GM18873 (cell line): ENCODE data around the gene DOCK7.
"Not testable (repeated sequence)": the region's sequence is repeated elsewhere in the genome, so short reads cannot be mapped to it uniquely, and the experiment has no call there.

Source experiments
- ATAC-seq: cut with Tn5 transposase; IDR thresholded peaks from one replicate; pipeline ENCODE4 v1.9.1; 2021; ENCODE audit warnings: mild to moderate bottlenecking, moderate library complexity, moderate number of reproducible peaks; ENCODE audit not compliant: unreplicated experiment, low FRiP score

Gene DOCK7

DNA sequence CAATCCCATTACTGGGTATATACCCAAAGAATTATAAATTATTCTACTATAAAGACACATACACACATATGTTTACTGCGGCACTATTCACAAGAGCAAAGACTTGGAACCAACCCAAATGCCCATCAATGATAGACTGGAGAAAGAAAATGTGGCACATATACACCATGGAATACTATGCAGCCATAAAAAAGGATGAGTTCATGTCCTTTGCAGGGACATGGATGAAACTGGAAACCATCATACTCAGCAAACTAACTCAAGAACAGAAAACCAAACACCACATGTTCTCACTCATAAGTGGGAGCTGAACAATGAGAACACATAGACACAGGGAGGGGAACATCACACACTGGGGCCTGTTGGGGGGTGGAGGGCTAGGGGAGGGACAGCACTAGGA lies 121.0 kb downstream of the DOCK7 start:
- ATAC-seq = not testable (repeated sequence)

- no peak for ATAC-seq
Measured at GRCh38 chr1:62561306-62561705, 126.9 kb downstream of the DOCK7 start.

DNA sequence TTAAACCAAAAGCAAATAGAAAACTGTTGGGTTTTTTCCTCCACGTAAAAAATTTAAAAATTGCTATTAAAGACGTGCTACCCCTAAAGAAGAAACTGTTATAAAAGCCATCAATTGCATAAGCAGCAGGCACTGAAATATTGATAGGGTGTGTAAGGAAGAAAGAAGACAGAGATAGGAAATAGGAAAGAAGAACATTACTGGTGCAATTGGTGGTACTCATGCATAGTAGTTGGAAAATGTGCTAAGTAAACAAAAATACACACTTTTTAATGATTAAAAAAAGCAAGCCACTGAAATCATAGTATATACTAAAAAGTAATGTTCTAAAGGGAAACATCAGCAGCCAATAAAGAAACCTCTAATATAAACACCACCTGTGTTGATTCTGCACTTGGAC lies 143.6 kb downstream of the DOCK7 start:
- no peak for ATAC-seq

GRCh38 chr1:62541048-62541447 lies 147.1 kb downstream of the DOCK7 start:
- ATAC-seq = no peak

- ATAC-seq = no peak
Measured at GRCh38 chr1:62539028-62539447, 149.1 kb downstream of the DOCK7 start.

GRCh38 chr1:62536865-62537264 lies 151.3 kb downstream of the DOCK7 start:
- ATAC-seq = no peak

DNA sequence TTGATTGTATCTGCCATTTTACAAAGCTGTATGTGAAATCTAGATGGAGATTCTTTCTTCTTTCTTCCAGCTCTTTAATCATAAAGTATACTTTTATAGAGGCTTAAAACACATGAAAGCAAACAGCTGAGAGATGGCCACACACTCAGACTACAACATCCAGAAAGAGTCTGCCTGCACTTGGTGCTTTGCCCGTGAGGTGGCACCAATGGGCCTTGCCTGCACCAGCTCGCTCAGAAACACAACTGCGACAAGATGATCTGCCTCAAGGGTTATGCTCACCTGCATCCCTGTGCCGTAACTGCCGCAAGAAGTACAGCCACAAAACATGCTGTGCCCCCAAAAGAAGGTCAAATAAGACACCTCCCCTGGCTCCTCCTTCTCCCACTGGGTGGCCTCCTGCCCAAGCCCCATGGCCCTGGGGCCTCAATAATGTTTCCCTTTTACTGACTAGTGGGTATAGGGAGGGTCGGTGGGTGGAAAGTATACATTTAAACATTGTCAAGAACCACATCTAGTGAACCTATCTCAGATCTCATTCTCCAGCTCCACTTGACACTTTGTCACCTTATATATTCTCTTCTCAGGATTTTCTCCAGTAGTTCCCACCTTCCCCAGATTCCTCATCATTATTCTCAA lies 157.6 kb downstream of the DOCK7 start:
- no peak for ATAC-seq

DNA sequence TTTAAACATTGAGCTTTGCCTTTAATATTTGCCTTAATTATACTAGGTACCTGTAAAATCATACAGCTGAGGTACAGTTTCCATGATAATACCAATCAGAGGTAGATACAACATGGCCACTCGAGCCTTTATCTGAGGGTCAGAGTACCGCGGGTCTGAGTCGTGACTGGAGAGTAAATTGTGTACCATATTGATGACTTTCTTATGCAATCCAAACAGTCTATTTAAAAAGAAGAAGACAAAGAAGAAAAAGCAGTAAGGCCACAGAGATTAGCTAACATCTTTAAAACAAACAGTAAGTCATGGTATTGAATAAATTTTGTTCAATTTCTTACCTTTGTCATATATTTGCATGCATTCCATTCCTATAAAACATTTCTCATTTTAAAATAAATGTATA lies 159.0 kb downstream of the DOCK7 start:
- ATAC-seq = no peak

- ATAC-seq = no peak
Measured at GRCh38 chr1:62528015-62528414, 160.2 kb downstream of the DOCK7 start.

DNA sequence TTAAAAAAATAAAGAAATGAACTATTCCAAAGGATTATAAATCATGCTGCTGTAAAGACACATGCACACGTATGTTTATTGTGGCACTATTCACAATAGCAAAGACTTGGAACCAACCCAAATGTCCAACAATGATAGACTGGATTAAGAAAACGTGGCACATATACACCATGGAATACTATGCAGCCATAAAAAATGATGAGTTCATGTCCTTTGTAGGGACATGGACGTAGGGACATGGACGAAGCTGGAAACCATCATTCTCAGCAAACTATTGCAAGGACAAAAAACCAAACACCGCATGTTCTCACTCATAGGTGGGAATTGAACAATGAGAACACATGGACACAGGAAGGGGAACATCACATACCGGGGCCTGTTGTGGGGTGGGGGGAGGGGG lies 160.8 kb downstream of the DOCK7 start:
- ATAC-seq = not testable (repeated sequence)

DNA sequence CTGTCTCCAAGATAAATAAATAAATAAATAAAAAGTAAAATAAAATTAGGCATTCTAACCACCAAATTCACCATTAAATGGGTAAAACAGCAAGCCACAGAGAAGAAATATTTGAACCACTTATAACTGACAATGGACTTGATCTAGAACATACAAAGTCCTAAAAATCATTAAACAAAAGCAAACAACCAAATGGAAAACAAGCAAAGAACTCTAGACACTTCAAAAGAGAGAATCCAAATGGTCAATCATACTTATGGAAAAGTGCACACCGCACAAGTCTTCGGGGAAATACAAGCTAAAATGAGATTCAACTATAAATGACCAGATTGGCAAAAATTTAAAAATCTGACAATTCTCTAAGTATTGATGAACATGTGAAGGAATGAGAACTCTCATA lies 164.3 kb downstream of the DOCK7 start:
- ATAC-seq = no peak

DNA sequence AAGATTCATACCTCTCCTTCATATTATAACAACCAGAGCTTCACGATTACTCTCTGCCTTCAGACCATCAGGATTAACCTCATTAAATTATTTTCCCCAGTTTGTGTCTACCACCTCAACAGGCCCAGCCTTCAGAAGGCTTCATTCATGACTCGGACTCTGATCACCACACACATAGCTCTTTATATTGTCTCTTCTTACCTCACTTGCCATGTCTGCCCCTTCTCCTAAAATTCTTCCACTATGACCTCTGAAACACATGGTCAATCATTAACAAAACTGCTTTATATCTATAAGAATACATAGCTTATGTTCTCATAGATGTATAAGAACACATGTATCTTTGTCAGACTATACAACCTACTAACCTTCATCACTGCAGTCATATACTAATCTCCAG lies 171.6 kb downstream of the DOCK7 start:
- no peak for ATAC-seq

- ATAC-seq = no peak
Measured at GRCh38 chr1:62514746-62515423, 173.3 kb downstream of the DOCK7 start.

- no peak for ATAC-seq
Measured at GRCh38 chr1:62513013-62513412, 175.2 kb downstream of the DOCK7 start.

DNA sequence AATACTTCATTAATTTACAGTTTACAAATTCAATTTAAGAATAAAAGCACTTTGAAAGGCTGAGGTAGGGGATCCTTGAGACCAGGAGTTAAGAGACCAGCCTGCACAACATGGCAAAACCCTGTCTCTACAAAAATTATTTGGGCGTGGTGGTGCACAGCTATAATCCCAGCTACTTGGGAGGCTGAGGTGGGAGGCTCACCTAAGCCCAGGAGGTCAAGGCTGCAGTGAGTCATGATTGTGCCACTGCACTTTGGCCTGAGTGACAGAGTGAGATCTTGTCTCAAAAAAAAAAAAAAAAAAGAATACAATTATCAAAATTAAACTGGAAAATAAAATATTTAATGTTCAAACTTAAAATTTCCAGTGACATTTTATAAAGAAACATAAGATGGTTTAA lies 179.2 kb downstream of the DOCK7 start:
- no peak for ATAC-seq

GRCh38 chr1:62508187-62508758 lies 179.9 kb downstream of the DOCK7 start:
- ATAC-seq = no peak

GRCh38 chr1:62500210-62500609 lies 188.0 kb downstream of the DOCK7 start:
- no peak for ATAC-seq

- no peak for ATAC-seq
Measured at GRCh38 chr1:62494137-62494536, 194.0 kb downstream of the DOCK7 start.

- ATAC-seq = no peak
Measured at GRCh38 chr1:62493656-62494055, 194.5 kb downstream of the DOCK7 start.

- no peak for ATAC-seq
Measured at GRCh38 chr1:62492521-62492920, 195.7 kb downstream of the DOCK7 start.

- no peak for ATAC-seq
Measured at GRCh38 chr1:62487956-62488355, 200.2 kb downstream of the DOCK7 start.
